Neural crest cell (in vitro differentiated cells): ENCODE data around the gene CCN6. TPM values are rescaled to one million over a fixed set of nuclear protein-coding genes. Genes with fewer than 3 reads are reported as not detected.

Experiments
- DNase-seq: peaks from one replicate; pipeline ENCODE4 v3.0.0; 2021; ENCODE audit warnings: low read depth, mixed read lengths, low spot score
- H3K27ac Mint-ChIP-seq: one replicate; pipeline ENCODE4 v1.8.0; 2021; ENCODE audit warnings: mild to moderate bottlenecking, mixed read lengths; ENCODE audit not compliant: unreplicated experiment
- H3K27me3 Mint-ChIP-seq: 2 replicates; pipeline ENCODE4 v1.8.0; 2021; ENCODE audit warnings: low read depth, mild to moderate bottlenecking, mixed read lengths
- H3K36me3 Mint-ChIP-seq: 2 replicates; pipeline ENCODE4 v1.8.0; 2021; ENCODE audit warnings: low read depth, mild to moderate bottlenecking, mixed read lengths
- H3K4me1 Mint-ChIP-seq: 2 replicates; pipeline ENCODE4 v1.8.0; 2021; ENCODE audit warnings: mixed read lengths
- H3K4me3 Mint-ChIP-seq: one replicate; pipeline ENCODE4 v1.8.0; 2021; ENCODE audit warnings: mild to moderate bottlenecking, mixed read lengths
- H3K9me3 Mint-ChIP-seq: 2 replicates; pipeline ENCODE4 v1.8.0; 2021; ENCODE audit warnings: mixed read lengths
- total RNA-seq: library from RNA; stranded (reverse); gene quantifications from 2 replicates; pipeline ENCODE4 v1.2.1, GENCODE V29; 2021
- TF ChIP-seq, protein P1 (sequence below): fragments of 200-600 bp; sonication (generic); conservative IDR thresholded peaks from 2 replicates; pipeline ENCODE4 v1.5.0; 2021; ENCODE audit warnings: antibody characterized with exemption, mild to moderate bottlenecking

Gene CCN6
- total RNA-seq, 1 donor from 2014 or later, result not detected

DNA sequence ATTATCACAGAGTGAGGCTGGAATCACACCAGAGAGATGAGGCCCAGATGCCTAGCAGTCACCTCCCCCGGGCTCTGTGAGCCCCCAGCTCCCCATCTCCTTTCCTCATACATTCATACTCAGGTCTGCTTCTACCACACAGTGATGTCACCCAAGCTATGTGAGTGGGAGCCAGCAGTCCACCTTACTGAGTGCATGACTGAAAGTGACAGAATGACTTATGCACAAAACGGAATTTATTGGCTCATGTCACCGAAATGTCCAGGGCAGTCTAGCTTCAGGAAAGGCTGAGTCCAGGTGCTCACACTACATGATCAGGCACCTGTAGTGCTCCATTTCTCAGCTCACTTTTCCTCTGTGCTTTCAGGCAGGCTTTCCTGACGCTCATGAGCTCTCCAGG, 36.7 kb upstream of the CCN6 start:
- Mint-ChIP-seq H3K4me1 (peaks cover 43% of the 10 kb centered on the region), H3K27ac (no peak overlapping the region), H3K9me3 (no peaks in the 10 kb centered on the region), H3K36me3 (peaks cover 2% of the 10 kb centered on the region), H3K27me3 (no peaks in the 10 kb centered on the region), H3K4me3 (no peak overlapping the region)
- TF ChIP-seq, protein P1, sequence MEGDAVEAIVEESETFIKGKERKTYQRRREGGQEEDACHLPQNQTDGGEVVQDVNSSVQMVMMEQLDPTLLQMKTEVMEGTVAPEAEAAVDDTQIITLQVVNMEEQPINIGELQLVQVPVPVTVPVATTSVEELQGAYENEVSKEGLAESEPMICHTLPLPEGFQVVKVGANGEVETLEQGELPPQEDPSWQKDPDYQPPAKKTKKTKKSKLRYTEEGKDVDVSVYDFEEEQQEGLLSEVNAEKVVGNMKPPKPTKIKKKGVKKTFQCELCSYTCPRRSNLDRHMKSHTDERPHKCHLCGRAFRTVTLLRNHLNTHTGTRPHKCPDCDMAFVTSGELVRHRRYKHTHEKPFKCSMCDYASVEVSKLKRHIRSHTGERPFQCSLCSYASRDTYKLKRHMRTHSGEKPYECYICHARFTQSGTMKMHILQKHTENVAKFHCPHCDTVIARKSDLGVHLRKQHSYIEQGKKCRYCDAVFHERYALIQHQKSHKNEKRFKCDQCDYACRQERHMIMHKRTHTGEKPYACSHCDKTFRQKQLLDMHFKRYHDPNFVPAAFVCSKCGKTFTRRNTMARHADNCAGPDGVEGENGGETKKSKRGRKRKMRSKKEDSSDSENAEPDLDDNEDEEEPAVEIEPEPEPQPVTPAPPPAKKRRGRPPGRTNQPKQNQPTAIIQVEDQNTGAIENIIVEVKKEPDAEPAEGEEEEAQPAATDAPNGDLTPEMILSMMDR, result no peak
- no peak for DNase-seq

DNA sequence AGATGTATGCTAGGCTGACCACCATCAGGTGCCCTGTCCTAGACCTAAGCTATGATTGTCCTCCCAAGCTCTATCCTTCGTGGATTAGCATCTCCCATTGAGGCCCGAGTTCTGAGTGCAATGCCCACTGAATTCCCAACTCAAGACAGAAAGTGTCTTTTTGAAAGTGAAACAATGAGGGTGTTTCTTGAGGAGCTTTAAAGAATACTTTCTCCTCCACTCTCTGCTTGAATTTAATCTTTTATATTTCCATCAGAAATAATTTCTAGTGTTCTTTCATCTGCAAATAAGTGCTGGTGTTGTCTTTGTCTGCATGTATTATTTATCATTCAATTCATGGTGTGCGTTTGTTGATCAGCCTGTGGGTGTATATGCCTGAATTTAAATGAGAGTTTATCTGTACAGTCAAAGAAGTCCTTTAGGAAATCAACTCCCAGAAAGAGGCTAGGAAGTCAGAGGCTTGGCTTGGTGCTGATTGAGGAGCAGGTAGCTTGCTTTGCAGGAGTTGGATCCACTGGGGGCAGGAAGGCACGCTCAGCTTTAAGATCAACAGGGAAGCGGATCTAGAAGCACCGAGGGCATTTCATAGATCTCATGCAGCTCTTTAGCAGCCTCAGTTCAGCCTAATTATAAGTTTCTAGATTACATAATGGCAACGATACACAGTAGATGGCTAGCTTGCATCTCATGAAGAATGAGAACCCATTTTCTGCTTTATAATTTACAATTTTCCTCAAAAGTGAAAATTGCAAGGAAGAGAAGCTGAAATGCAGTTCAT, 36.0 kb upstream of the CCN6 start:
- peak overlapping the region; percentile 94 for H3K27ac Mint-ChIP-seq
- peak overlapping the region; percentile 40 for H3K4me3 Mint-ChIP-seq
- H3K36me3 Mint-ChIP-seq, result peaks cover 2% of the 10 kb centered on the region
- no peak for DNase-seq
- H3K27me3 Mint-ChIP-seq, result no peaks in the 10 kb centered on the region
- peaks cover 50% of the 10 kb centered on the region for H3K4me1 Mint-ChIP-seq
- TF ChIP-seq, protein P1, result no peak
- H3K9me3 Mint-ChIP-seq, result no peaks in the 10 kb centered on the region

DNA sequence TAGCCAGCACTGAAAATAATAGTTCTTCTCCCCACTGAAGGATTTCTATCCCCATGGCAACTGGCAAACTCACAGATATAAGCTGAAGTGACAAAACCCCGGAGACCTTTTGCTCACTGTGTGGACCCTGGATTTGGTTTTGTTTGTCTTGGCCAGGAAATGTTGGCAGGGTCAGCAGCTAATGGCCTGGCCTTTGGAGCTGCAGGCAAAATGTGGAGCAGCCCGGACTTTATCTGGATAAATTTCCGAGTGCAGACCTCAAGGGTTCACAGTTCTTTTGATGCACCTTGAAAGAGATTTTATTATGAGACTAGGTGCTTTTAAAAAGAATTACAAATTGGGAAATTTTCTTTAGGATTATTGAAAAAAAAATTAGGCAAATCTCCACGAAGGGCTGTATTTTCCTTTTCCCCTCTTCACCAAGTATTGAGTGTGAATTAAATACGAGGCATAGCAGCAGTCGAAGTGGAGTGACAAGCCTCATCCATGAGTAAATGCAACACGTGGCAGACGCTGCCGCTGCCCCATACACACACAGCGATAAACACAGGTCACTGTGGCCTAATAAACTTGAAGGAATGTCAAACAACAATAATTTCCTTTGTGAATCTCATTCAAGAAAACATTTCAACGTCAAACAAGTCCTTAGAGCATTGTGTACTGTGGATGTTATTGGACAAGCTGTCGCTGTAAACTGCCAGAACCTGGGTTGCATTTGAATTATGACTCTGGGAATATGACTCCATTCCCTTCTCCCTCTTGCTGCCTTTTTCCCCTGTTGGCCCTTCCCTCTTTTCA, 35.1 kb upstream of the CCN6 start:
- peaks cover 4% of the 10 kb centered on the region for H3K36me3 Mint-ChIP-seq
- no peaks in the 10 kb centered on the region for H3K27me3 Mint-ChIP-seq
- H3K4me1 Mint-ChIP-seq, result peaks cover 51% of the 10 kb centered on the region
- H3K4me3 Mint-ChIP-seq, result peak overlapping the region; percentile 40
- peaks cover 4% of the 10 kb centered on the region for H3K9me3 Mint-ChIP-seq
- H3K27ac Mint-ChIP-seq, result peak overlapping the region; percentile 31
- no peak for DNase-seq
- TF ChIP-seq, protein P1, result no peak

DNA sequence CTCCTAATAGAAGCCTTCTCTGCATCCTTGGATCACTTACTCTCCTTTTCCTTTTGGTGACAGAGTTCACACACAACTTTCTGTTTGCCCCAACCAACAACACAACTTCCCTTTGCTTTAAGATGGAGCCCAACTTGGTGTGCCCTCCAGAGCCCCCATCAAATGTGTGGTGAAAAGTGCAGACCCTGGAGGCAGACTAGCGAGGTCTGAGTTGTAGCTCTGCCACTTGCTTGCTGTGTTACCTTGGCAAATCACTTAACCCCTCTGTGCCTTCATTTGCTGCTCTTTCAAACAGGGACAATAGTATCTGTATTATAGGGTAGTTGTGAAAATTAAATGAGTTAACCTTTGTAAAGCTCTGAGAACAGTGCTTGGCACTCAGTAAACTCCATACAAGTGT, 34.3 kb upstream of the CCN6 start:
- no peaks in the 10 kb centered on the region for H3K27me3 Mint-ChIP-seq
- DNase-seq, result no peak

DNA sequence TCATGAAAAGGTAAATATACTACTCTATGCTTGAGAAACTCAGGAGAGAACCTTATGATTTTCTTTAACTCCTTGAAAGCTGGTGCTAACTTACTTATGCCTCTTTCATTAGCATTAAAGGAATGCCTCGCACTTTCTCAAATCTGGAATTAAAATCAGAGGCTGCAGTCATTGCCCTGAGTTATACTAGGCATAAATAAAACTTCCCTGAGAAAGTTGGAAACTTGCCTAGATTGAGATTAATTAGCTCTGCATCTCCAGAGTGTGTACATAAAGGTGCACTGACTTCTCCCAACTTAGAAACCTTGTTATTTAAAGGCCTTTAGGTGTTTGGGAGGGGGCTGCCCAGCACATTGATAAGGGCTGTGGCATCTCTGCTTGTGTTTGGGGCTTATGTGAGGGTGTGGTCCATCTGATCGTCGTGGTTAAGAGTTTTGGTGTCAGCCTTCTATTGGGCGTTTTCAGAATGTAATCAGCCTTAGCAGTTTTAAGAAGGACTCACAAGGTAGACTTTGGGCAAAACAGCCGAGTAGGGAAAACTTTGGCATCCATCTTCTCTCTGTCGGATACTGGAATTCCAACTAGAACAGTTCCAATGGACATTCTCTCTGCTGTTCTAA, 32.1 kb upstream of the CCN6 start:
- Mint-ChIP-seq H3K4me1 (peaks cover 36% of the 10 kb centered on the region), H3K36me3 (peaks cover 2% of the 10 kb centered on the region), H3K4me3 (no peak overlapping the region), H3K9me3 (peaks cover 12% of the 10 kb centered on the region), H3K27me3 (no peaks in the 10 kb centered on the region), H3K27ac (no peak overlapping the region)
- DNase-seq, result no peak
- TF ChIP-seq, protein P1, result no peak

More for the DNA sequence above, 34.3 kb upstream of the CCN6 start:
- H3K9me3 Mint-ChIP-seq, result peaks cover 8% of the 10 kb centered on the region
- TF ChIP-seq, protein P1, result no peak
- H3K4me1 Mint-ChIP-seq, result peaks cover 45% of the 10 kb centered on the region
- H3K36me3 Mint-ChIP-seq, result peaks cover 4% of the 10 kb centered on the region
- H3K4me3 Mint-ChIP-seq, result no peak overlapping the region
- H3K27ac Mint-ChIP-seq, result no peak overlapping the region
